HCT116 (cell line): ENCODE results near the gene MYEOV. TPM values are rescaled to one million over a fixed set of nuclear protein-coding genes. Genes with fewer than 3 reads are reported as not detected.

Source experiments
- ATAC-seq: fragments of 200-7000 bp; cut with Tn5 transposase; 2 replicates; pipeline ENCODE4 v1.9.1; 2020; ENCODE audit warnings: mild to moderate bottlenecking, moderate library complexity
- BruUV-seq: library from RNA; stranded (reverse); fragments of 400-500 nt; replicated peaks from 2 replicates; lab custom pipeline; 2021; lab: Mats Ljungman, UMichigan
- CTCF ChIA-PET: fragments of 300-600 bp; sonication (Branson Sonifier 250); formaldehyde crosslinking; loops from one replicate; lab custom pipeline; 2021; ENCODE audit warnings: antibody characterized with exemption; lab: Charles Lee
- POLR2A ChIA-PET: fragments of 300-600, 350-600 bp; sonication (Branson Sonifier 250); formaldehyde crosslinking; loops from one replicate; lab custom pipeline; 2021; ENCODE audit warnings: antibody characterized with exemption; lab: Charles Lee
- RAD21 ChIA-PET, 2 experiments: fragments of 300-600 bp; sonication (Branson Sonifier 250); formaldehyde crosslinking; loops; one replicate each; lab custom pipeline; 2023; ENCODE audit warnings: low total read pairs in 2 of 2; ENCODE audit not compliant: uncharacterized antibody in 2 of 2, unreplicated experiment in 2 of 2, low non-redundant PET in 1 of 2; lab: Charles Lee
- DNase-seq: peaks from one replicate; pipeline ENCODE4 v3.0.0-alpha.2; 2010; ENCODE audit warnings: low read depth, low spot score
- H2AFZ ChIP-seq: fragments of 200-600 bp; shearing (Covaris generic), sonication (generic); 2 replicates; pipeline ENCODE4 v1.6.1; 2017; ENCODE audit warnings: low read depth, mixed run types, mixed read lengths, antibody characterized with exemption, low read length; ENCODE audit not compliant: poor library complexity, severe bottlenecking
- H3K27ac ChIP-seq: 2 replicates; pipeline ENCODE4 v1.5.1; 2012; ENCODE audit warnings: low read depth, low read length
- H3K27me3 ChIP-seq: fragments of 200-600 bp; sonication (generic); 2 replicates; pipeline ENCODE4 v1.6.1; 2016; ENCODE audit warnings: mixed run types, low read length, mixed read lengths; ENCODE audit not compliant: insufficient read depth
- H3K36me3 ChIP-seq, 2 experiments: fragments of 200-500 bp in 1 of 2; fragments of 200-600 bp in 1 of 2; sonication (Bioruptor generic) in 1 of 2; sonication (generic) in 1 of 2; 2 replicates each; pipeline versions ENCODE4 v1.5.1 to v1.6.1; 2014 to 2016; ENCODE audit warnings: low read length in 2 of 2, inconsistent platforms in 1 of 2, mixed read lengths in 1 of 2, mixed run types in 1 of 2; ENCODE audit not compliant: insufficient read depth in 2 of 2, control insufficient read depth in 1 of 2
- H3K4me1 ChIP-seq, 2 experiments: fragments of 200-600 bp in 1 of 2; sonication (generic) in 1 of 2; 2 replicates each; pipeline versions ENCODE4 v1.5.1 to v1.6.1; 2012 to 2017; ENCODE audit warnings: low read length in 2 of 2, inconsistent platforms in 1 of 2, mild to moderate bottlenecking in 1 of 2, mixed read lengths in 1 of 2, mixed run types in 1 of 2, moderate library complexity in 1 of 2; ENCODE audit not compliant: insufficient read depth in 2 of 2, control insufficient read depth in 1 of 2
- H3K4me2 ChIP-seq: fragments of 200-600 bp; sonication (generic); 2 replicates; pipeline ENCODE4 v1.6.1; 2017; ENCODE audit warnings: mixed run types, low read length, mixed read lengths
- H3K4me3 ChIP-seq, 2 experiments: fragments of 200-600 bp in 1 of 2; sonication (generic) in 1 of 2; replicated peaks in 1 of 2; 2 replicates each; pipeline ENCODE4 v1.5.1; 2011 to 2016; ENCODE audit warnings: low read length in 2 of 2, control low read depth in 1 of 2, low read depth in 1 of 2, mild to moderate bottlenecking in 1 of 2, mixed read lengths in 1 of 2, mixed run types in 1 of 2
- H3K79me2 ChIP-seq: fragments of 200-600 bp; sonication (generic); 2 replicates; pipeline ENCODE4 v1.6.1; 2017; ENCODE audit warnings: mild to moderate bottlenecking, mixed run types, low read length, moderate library complexity, mixed read lengths; ENCODE audit not compliant: insufficient read depth
- H3K9ac ChIP-seq: fragments of 200-600 bp; sonication (generic); 2 replicates; pipeline ENCODE4 v1.6.1; 2016; ENCODE audit warnings: low read length, mixed read lengths
- H3K9me2 ChIP-seq: fragments of 200-600 bp; sonication (generic), shearing (Covaris generic); 2 replicates; pipeline ENCODE4 v1.6.1; 2017; ENCODE audit warnings: mixed run types, mild to moderate bottlenecking, moderate library complexity; ENCODE audit not compliant: insufficient read depth
- H3K9me3 ChIP-seq, 2 experiments: fragments of 200-500 bp in 1 of 2; fragments of 200-600 bp in 1 of 2; sonication (Bioruptor generic) in 1 of 2; sonication (generic) in 1 of 2; 2 replicates each; pipeline ENCODE4 v1.6.1; 2014 to 2017; ENCODE audit warnings: low read length in 2 of 2, mixed read lengths in 2 of 2, inconsistent platforms in 1 of 2, low read depth in 1 of 2, mild to moderate bottlenecking in 1 of 2, mixed run types in 1 of 2, moderate library complexity in 1 of 2; ENCODE audit not compliant: control insufficient read depth in 1 of 2, insufficient read depth in 1 of 2
- H4K20me1 ChIP-seq: fragments of 200-600 bp; sonication (generic), shearing (Covaris generic); 2 replicates; pipeline ENCODE4 v1.6.1; 2017; ENCODE audit warnings: mixed run types, mild to moderate bottlenecking, moderate library complexity; ENCODE audit not compliant: insufficient read depth
- CBX3 ChIP-seq: IDR thresholded peaks from 2 replicates; pipeline ENCODE4 v1.6.1; 2012; ENCODE audit warnings: low read depth
- CEBPB ChIP-seq: IDR thresholded peaks from 2 replicates; pipeline ENCODE4 v1.6.1; 2012; ENCODE audit warnings: low read depth
- CTCF ChIP-seq, 3 experiments: fragments of 200-600 bp in 1 of 3; sonication (generic) in 1 of 3; IDR thresholded peaks in 2 of 3; conservative IDR thresholded peaks in 1 of 3; 2 replicates each; pipeline ENCODE4 v1.5.1; 2012 to 2017; ENCODE audit warnings: low read depth in 2 of 3, low read length in 2 of 3, antibody characterized with exemption in 1 of 3, borderline replicate concordance in 1 of 3, control low read depth in 1 of 3, mild to moderate bottlenecking in 1 of 3, mixed read lengths in 1 of 3, mixed run types in 1 of 3, moderate library complexity in 1 of 3; ENCODE audit not compliant: insufficient read depth in 1 of 3
- EGR1 ChIP-seq: IDR thresholded peaks from 2 replicates; pipeline ENCODE4 v1.6.1; 2012; ENCODE audit warnings: low read depth
- ELF1 ChIP-seq: IDR thresholded peaks from 2 replicates; pipeline ENCODE4 v1.6.1; 2012; ENCODE audit warnings: low read depth, borderline replicate concordance
- EZH2 ChIP-seq: fragments of 200-600 bp; sonication (generic); IDR thresholded peaks from 2 replicates; pipeline ENCODE4 v1.6.1; 2017; ENCODE audit warnings: antibody characterized with exemption, mixed run types
- FOSL1 ChIP-seq: IDR thresholded peaks from 2 replicates; pipeline ENCODE4 v1.6.1; 2012; ENCODE audit warnings: low read depth
- JUND ChIP-seq: IDR thresholded peaks from 2 replicates; pipeline ENCODE4 v1.6.1; 2012
- SIN3A ChIP-seq: IDR thresholded peaks from 2 replicates; pipeline ENCODE4 v1.6.1; 2012; ENCODE audit warnings: low read depth
- YY1 ChIP-seq: IDR thresholded peaks from 2 replicates; pipeline ENCODE4 v1.6.1; 2011; ENCODE audit warnings: low read length, low read depth, moderate library complexity, mild to moderate bottlenecking; ENCODE audit not compliant: insufficient replicate concordance; ENCODE audit errors: extremely low read depth
- ZFX ChIP-seq: fragments of 450-650 bp; IDR thresholded peaks from 2 replicates; pipeline ENCODE4 v1.6.1; 2017
- ZNF274 ChIP-seq: fragments of 200-500 bp; sonication (Bioruptor generic); IDR thresholded peaks from 2 replicates; pipeline ENCODE4 v1.6.1; 2014; ENCODE audit warnings: mild to moderate bottlenecking, low read depth, low read length, inconsistent platforms
- intact Hi-C: fragments of 100-400 bp; cut with micrococcal nuclease; formaldehyde crosslinking; loops from 2 replicates; pipeline ENCODE4 v1.10.0; 2022
- total RNA-seq: library from RNA; stranded (reverse); gene quantifications from one replicate; pipeline ENCODE4 v1.2.1, GENCODE V29; 2021; ENCODE audit not compliant: unreplicated experiment
- TF ChIP-seq, protein P1 (sequence below): IDR thresholded peaks from 2 replicates; pipeline ENCODE4 v1.6.1; 2012; ENCODE audit warnings: low read depth

The MYEOV gene
- total RNA-seq, 1 experiment from 2014 or later: 135 TPM

DNA sequence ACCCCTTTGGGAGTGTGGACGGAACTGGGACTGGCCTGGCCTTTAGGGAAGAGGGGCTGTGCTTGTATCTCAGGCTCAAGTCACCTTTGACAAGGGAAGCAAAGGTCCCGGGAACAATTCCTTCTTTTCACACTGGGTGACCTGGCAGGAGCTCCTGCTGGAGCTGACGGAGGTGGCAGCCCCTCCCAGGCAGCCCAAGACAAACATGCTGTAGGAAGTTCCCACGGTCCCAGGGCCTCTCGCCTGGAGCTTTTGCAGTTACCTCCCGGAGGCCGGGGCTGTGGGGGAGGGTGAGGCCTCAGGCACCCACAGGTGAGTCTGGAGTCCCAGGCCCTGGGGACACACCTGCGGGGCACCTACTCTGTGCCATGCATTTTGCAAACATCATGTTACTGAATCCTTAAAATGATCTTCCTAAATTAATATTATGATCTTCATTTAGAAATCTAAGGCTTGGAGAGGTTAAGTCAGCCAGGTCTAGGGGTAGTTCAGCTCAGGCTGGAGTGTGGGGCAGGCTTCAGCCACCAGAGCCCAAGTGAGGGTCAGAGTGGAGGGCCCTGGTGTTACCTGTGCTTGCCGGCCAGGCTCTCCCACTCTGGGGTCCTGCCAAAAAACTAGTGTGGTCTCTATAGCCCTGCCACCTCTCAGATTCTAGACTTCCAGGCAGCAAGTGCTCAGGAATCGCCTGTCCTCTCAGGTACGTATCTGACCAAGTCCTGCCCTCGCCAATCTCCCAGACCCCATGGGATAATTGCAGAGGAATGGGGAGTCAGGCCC, 15.7 kb upstream of the MYEOV start:
- peaks cover 12 to 25% of the 10 kb centered on the region in 2 experiments for H3K4me1 ChIP-seq
- no peaks in the 10 kb centered on the region for H4K20me1 ChIP-seq
- no peak for DNase-seq
- no peak overlapping the region for H3K27ac ChIP-seq
- no peak for ATAC-seq
- no peaks in the 10 kb centered on the region for H3K9me2 ChIP-seq
- ChIA-PET POLR2A (no interaction called here), RAD21 (no interaction called here), CTCF (no interaction called here)
- no peak overlapping the region for H3K9ac ChIP-seq
- intact Hi-C loops: no loop called here
- BruUV-seq: no TSS peak
- H3K9me3 ChIP-seq: peaks cover 0 to 4% of the 10 kb centered on the region in 2 experiments; a peak in 1 of 4 replicates
- no peaks in the 10 kb centered on the region for H3K27me3 ChIP-seq
- no peak overlapping the region for H3K4me3 ChIP-seq
- no peak overlapping the region for H3K4me2 ChIP-seq
- H3K36me3 ChIP-seq: no peaks in the 10 kb centered on the region
- H3K79me2 ChIP-seq: no peaks in the 10 kb centered on the region
- TF ChIP-seq ZFX (no peak), EGR1 (no peak), SIN3A (no peak), CTCF (IDR thresholded peaks at IDR 0.05 in 2 of 3, conservative IDR thresholded peaks at IDR 0.05 in 1 of 3; ENCODE audit: borderline replicate concordance in 1 of 3, insufficient read depth in 1 of 3, low read depth in 2 of 3, low read length in 2 of 3) (no peak), EZH2 (no peak), CEBPB (no peak), CBX3 (no peak), ZNF274 (no peak), YY1 (no peak), FOSL1 (no peak), JUND (no peak), ELF1 (no peak)
- TF ChIP-seq, protein P1, sequence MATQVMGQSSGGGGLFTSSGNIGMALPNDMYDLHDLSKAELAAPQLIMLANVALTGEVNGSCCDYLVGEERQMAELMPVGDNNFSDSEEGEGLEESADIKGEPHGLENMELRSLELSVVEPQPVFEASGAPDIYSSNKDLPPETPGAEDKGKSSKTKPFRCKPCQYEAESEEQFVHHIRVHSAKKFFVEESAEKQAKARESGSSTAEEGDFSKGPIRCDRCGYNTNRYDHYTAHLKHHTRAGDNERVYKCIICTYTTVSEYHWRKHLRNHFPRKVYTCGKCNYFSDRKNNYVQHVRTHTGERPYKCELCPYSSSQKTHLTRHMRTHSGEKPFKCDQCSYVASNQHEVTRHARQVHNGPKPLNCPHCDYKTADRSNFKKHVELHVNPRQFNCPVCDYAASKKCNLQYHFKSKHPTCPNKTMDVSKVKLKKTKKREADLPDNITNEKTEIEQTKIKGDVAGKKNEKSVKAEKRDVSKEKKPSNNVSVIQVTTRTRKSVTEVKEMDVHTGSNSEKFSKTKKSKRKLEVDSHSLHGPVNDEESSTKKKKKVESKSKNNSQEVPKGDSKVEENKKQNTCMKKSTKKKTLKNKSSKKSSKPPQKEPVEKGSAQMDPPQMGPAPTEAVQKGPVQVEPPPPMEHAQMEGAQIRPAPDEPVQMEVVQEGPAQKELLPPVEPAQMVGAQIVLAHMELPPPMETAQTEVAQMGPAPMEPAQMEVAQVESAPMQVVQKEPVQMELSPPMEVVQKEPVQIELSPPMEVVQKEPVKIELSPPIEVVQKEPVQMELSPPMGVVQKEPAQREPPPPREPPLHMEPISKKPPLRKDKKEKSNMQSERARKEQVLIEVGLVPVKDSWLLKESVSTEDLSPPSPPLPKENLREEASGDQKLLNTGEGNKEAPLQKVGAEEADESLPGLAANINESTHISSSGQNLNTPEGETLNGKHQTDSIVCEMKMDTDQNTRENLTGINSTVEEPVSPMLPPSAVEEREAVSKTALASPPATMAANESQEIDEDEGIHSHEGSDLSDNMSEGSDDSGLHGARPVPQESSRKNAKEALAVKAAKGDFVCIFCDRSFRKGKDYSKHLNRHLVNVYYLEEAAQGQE: no peak
- no peak overlapping the region for H2AFZ ChIP-seq
